ENCODE measurements around the gene UPK2.

The UPK2 gene

DNA sequence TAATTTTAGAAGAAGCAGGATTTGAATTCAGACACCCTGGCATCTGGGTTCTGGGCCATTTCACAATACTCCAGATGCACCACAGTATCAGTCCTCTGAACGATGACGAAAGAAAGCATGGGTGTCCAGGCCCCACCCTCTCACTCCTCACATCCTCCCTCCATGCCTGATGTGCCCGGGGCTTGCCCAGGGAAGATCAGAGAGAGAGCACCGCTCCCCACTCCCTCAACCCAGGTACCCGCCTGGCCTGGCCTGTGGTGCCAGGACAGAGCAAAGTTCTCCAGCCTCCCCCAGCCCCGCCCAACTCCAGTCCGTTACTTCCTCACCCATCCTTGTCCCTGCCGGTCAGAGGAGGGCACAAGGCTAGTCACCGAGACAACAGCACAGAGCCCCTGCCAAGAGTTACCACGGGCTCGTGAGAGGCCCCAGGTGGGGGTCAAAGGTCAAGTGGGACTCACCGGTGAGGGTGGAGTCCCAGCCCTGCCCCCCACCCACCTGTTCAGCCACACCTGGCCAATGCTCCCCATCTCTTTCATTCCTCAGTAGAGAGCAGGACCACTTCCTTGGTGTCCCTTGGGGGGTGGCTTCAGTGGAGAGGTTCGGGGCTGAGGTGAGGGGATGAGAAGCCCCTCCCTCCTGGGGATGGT is 38.5 kb upstream of the UPK2 start:
- DNase-seq (ENCODE audit: low read depth), result no peak

- DNase-seq (ENCODE audit: low read depth), result no peak
Measured at GRCh38 chr11:118918128-118918685, 37.9 kb upstream of the UPK2 start.

DNA sequence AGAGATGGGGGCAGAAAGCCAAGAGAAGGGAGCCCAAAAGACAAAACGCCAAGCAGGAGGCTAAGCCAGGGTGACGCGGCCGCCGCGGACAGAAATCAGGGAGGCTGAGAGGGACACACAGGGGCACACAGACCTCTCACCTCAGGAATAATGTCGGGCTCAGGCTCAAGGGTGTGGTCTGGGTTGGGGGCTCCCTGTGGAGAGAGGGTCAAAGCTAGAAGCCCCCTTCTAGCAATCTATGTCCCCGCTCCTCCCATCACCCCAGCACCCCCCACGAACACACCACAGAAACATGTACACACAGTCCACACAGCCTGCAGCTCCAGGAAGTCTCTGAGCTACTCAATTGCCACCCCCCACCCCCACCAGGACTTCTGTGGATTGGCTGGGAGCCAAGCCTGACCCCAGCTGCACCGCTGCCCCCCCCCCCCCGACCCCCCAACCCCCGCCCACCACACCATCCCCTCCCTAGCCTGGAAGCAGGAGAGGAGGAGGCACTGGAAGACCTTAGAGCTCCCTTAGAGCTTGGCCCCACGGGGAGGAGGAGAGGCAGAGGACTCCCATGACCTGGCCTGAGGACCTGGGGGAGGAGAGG is 37.3 kb upstream of the UPK2 start:
- DNase-seq (ENCODE audit: low read depth), result no peak

GRCh38 chr11:118921121-118921928 is 34.8 kb upstream of the UPK2 start:
- no peak for DNase-seq (ENCODE audit: low read depth)

GRCh38 chr11:118921929-118922744 is 34.0 kb upstream of the UPK2 start:
- no peak for DNase-seq (ENCODE audit: low read depth)

DNA sequence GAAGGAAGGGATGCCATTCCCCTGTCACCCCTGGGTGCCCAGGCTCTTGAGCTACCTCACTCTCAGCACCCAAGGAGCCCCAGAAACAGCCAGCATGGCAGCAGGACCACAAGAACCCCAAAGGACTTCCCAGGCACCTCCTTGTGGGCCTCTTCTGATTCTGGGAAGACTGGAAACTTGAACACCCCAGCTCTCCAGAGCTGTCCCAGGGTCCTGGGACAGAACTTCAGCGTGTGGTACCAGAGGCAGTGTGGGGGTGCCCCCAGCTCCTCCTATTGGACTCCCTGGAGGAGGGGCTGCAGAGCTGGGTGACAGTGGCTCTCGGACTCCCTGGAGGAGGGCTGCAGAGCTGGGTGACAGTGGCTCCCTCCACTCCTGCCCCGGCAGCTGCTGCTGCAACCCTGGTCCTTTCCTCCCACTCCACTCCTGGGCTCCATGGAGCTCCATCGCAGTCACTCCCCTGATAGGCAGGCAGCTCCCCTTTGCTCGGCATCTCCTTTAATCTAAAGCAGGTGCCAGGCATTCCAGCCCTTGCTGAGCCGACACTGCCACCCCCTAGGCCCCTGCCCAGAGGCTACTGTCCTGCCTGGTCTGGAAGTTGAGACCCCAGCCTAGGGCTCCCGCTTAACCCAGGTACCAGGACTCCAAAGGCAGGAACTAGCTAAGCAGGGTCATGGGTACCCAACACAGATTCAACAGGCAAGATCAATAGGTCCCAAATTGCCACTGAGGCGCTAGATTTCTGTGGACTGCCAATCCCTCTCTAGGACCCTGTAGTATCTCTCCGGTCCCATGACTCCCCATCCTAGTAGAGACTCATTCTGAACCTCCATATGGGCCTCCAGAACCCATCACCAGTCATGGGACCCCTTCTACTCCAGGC is 33.1 kb upstream of the UPK2 start:
- DNase-seq (ENCODE audit: low read depth), result no peak

- DNase-seq (ENCODE audit: low read depth), result no peak
Measured at GRCh38 chr11:118923721-118924587, 32.1 kb upstream of the UPK2 start.

- DNase-seq (ENCODE audit: low read depth), result no peak
Measured at GRCh38 chr11:118924591-118925585, 31.2 kb upstream of the UPK2 start.

DNA sequence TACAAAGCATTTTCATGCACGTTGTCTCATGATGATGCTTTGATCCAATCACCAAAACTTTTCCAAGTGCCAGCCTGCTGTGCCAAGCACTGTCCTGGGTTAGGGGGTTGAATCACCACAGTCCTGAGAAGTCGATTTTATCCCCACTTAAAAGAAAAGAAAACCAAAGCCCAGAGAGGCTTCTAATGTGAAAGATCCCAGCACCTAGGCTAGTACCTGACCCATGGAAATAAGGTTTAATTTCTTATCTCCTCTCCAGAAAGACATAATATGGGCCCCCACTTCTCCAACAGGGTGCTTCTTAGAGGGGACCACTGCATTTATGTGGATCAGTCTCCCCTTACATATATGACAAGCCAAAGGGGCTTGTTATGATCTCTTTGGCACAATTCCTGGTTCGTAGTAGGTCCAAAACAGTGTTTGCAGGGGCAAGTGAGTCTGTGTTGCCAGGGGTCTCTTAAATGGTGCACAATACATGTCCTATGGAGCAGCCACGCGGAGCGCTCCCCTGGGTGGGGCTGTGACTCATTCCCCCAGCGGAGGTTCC is 28.5 kb upstream of the UPK2 start:
- DNase-seq (ENCODE audit: low read depth), result no peak

DNA sequence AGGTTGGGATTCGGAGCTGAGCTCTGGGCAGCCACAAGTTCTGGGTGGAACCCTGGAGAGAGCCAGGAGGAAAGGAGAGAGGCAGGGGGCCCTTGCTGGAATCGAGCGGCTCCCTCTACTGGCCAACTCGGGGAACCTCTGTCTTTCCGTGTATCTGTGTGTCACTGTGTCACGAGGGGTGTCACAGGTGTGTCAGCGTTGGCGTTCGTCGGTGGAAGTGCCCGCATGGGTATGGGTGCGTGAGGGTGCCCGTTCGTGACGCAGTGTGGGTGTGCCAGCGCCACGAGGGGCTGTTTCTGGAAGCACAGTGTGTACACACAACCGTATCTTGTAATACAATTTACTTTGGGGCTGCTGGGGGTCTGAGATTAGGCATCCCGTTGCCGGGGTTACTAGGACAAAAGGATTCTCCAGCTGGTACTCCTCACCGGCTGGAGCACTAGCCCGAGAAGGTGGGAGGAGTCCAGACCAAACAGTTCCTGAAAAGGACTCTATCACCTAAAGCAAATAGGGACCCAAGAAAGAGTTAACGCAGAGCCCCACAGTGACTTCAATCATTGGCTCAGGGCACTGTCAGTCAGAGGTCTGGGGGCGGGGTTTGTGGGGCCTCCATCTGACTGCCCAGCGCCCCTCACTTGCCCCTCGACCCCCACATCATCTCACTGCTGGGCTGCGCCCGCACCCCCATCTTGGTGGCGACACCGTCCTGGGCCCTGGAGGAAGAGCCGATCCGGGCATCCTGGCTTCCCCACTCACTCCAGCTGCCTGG is 27.8 kb upstream of the UPK2 start:
- DNase-seq (ENCODE audit: low read depth), result peak; percentile 88

DNA sequence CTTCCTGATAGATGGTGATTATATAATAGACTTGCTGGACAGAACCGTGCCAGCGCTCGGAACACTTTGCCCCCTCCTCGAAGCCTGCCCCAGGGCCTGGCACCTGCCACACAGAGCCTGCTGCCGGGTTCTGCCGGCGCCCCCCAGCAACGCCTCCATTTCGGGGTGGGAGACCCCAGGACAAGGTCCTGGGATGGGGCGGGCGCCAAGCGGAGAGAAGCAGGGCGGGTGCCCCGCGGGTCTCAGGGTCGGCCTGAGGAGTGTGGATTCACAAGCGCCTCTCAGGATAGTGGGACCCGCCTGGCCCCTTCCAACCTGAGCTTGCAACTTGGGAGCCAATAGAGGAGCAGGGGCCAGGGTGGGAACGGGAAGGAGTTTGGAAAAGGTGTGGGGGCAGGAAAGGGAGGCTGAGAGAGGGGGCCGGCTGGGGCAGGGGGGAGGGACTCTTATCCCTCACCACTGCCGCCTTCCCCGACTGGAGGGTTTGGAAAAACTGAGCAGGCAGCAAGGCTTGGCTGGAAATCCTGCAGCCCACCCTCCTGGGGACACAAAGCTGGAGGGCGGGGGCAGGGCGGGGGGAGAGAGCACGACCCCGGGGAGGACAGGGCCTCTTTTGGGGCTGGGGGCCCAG is 27.1 kb upstream of the UPK2 start:
- DNase-seq (ENCODE audit: low read depth), result no peak

GRCh38 chr11:118929501-118930093 is 26.5 kb upstream of the UPK2 start:
- peak; percentile 53 for DNase-seq (ENCODE audit: low read depth)

DNA sequence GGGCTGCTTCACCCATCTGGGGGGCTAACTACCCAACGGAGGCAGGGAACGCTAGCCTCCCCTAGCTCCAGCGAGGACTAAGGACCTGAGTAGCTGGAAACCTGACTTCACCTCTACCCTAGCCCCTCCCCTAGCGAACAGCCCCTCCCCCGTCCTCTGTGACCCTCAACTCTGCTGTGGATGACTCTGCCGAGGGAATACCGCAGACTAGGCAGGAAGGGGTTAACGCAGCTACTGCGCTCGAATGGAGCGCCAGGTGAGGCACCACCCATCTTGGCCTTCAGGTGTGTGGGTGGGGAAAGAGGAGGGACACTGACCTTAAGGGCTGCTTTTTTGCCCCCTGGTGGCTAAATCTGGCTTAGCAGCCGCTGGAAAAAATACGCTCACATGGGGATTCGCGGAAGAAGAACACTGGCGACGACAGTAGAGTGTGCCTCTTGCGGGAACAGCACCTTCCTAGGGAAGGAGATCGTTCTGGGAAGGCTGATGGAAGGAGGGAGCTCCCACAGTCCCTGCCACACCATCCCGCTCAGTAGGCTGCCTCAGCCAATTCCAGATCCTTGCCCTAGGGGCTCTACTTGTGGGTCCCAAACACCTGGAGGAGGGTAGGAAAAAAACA is 25.9 kb upstream of the UPK2 start:
- DNase-seq (ENCODE audit: low read depth), result peak; percentile 78

DNA sequence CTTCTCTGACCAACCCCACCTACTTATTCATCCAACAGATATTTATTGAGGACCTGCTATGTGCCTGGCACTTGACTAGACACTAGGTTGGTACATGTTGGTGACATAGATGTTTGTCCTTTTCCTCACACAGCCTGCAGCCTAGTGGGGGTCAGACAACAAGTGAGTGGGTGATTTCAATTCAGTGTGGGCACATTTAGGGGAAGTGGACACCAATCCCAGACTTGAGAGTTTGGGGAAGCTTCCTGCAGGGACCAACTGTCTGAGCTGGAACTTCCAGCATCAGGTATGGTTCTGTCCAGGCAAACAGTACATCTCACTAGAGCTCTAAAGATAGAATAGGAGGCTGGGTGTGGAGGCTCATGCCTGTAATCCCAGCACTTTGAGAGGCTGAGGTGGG is 24.5 kb upstream of the UPK2 start:
- no peak for DNase-seq (ENCODE audit: low read depth)

DNA sequence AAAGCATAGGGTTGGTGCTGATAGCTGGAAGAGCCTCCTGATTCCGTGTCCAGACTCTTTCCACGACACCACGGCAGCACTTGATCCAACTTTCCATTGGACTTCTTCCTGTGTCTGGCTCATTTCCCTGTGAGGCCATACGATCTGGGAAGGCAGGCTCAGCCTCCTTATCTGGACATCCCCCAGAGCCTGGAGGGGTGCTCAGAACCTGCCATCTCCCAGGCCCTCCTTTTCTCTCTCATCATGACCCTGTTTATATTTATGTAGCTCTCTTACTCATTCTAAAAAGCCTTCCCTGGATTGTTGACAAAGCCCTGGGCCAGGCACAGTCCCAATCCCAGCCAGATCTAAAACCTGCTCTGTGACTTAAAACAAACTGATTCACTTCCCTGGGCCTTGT is 22.6 kb upstream of the UPK2 start:
- no peak for DNase-seq (ENCODE audit: low read depth)

GRCh38 chr11:118935376-118935775 is 20.7 kb upstream of the UPK2 start:
- no peak for DNase-seq (ENCODE audit: low read depth)

Data from stimulated activated CD8-positive, alpha-beta memory T cell treated with anti-CD3 and anti-CD28 coated beads, Interleukin-12 subunit alpha, Interleukin-12 subunit beta, amount 100 ng/mL, for 1 hour (primary cell).